Fibroblast of lung (primary cell): Measurements from ENCODE around the gene MPND. TPM values are rescaled to one million over a fixed set of nuclear protein-coding genes. Genes with fewer than 3 reads are reported as not detected.

ENCODE experiments used
- DNase-seq, 2 donors: peaks; one replicate each; pipeline versions ENCODE4 v3.0.0 to v3.0.0-alpha.2; 2010; ENCODE audit warnings: low read depth in 2 of 2
- H2AFZ ChIP-seq: 2 replicates; pipeline ENCODE4 v1.5.1; 2012; ENCODE audit warnings: low read length, control low read depth, inconsistent platforms
- H3K27ac ChIP-seq: 2 replicates; pipeline ENCODE4 v1.5.1; 2011; ENCODE audit warnings: low read length, control low read depth; ENCODE audit not compliant: insufficient read depth
- H3K27me3 ChIP-seq: 2 replicates; pipeline ENCODE4 v1.5.1; 2011; ENCODE audit warnings: mild to moderate bottlenecking, low read length; ENCODE audit not compliant: control insufficient read depth, insufficient read depth
- H3K36me3 ChIP-seq: 2 replicates; pipeline ENCODE4 v1.5.1; 2011; ENCODE audit warnings: low read length; ENCODE audit not compliant: control insufficient read depth, insufficient read depth
- H3K4me1 ChIP-seq: 2 replicates; pipeline ENCODE4 v1.5.1; 2011; ENCODE audit warnings: low read length; ENCODE audit not compliant: control insufficient read depth, insufficient read depth; ENCODE audit errors: extremely low read depth
- H3K4me2 ChIP-seq: 2 replicates; pipeline ENCODE4 v1.5.1; 2011; ENCODE audit warnings: low read length, control low read depth; ENCODE audit not compliant: insufficient read depth; ENCODE audit errors: extremely low read depth
- H3K4me3 ChIP-seq, 4 experiments: fragments of 200-600 bp in 1 of 4; sonication (generic) in 1 of 4; replicated peaks in 1 of 4; 2 replicates each; pipeline ENCODE4 v1.5.1; 2011 to 2016; ENCODE audit warnings: low read length in 4 of 4, low read depth in 3 of 4, mild to moderate bottlenecking in 3 of 4, control low read depth in 2 of 4, inconsistent platforms in 1 of 4, mixed read lengths in 1 of 4; ENCODE audit not compliant: insufficient read depth in 1 of 4; ENCODE audit errors: control extremely low read depth in 1 of 4
- H3K79me2 ChIP-seq: 2 replicates; pipeline ENCODE4 v1.5.1; 2012; ENCODE audit warnings: mild to moderate bottlenecking, low read length, inconsistent platforms; ENCODE audit not compliant: control insufficient read depth, insufficient read depth
- H3K9ac ChIP-seq: 2 replicates; pipeline ENCODE4 v1.5.1; 2011; ENCODE audit warnings: mild to moderate bottlenecking, low read length, control low read depth; ENCODE audit not compliant: insufficient read depth
- H3K9me3 ChIP-seq: 2 replicates; pipeline ENCODE4 v1.5.1; 2012; ENCODE audit warnings: low read depth, low read length; ENCODE audit not compliant: control insufficient read depth, insufficient read depth
- H4K20me1 ChIP-seq: 2 replicates; pipeline ENCODE4 v1.5.1; 2011; ENCODE audit warnings: low read length; ENCODE audit not compliant: control insufficient read depth, insufficient read depth; ENCODE audit errors: extremely low read depth
- EZH2 ChIP-seq: IDR thresholded peaks from 2 replicates; pipeline ENCODE4 v1.5.1; 2012; ENCODE audit warnings: low read length, control low read depth, mild to moderate bottlenecking; ENCODE audit errors: missing control alignments
- polyA plus RNA-seq, 2 donors: library from polyadenylated mRNA; depleted of rRNA in 1 of 2; stranded (reverse) in 1 of 2; unstranded in 1 of 2; fragments of >200 nt; gene quantifications; 2 replicates each; pipeline ENCODE4 v1.2.1, GENCODE V29; 2011 to 2012; ENCODE audit warnings: missing spikeins in 1 of 2
- total RNA-seq: library from RNA; depleted of rRNA; stranded (reverse); fragments of >200 nt; gene quantifications from 2 replicates; pipeline ENCODE4 v1.2.1, GENCODE V29; 2014
- TF ChIP-seq, protein P1 (sequence below), 2 donors: IDR thresholded peaks in 1 of 2; conservative IDR thresholded peaks in 1 of 2; 1 replicate in 1 of 2; 2 replicates in 1 of 2; pipeline ENCODE4 v1.5.1; 2011 to 2012; ENCODE audit warnings: low read length in 2 of 2, control low read depth in 1 of 2, inconsistent platforms in 1 of 2, low read depth in 1 of 2, mild to moderate bottlenecking in 1 of 2

Gene MPND
- total and polyA plus RNA-seq, 2 donors (not counting 1 experiment from before 2014, with no cell fraction given): 2.7 to 7.1 TPM

GRCh38 chr19:4322942-4323665, 20.3 kb upstream of the MPND start:
- no peaks in the 10 kb centered on the region for H3K79me2 ChIP-seq
- H3K4me2 ChIP-seq: no peak overlapping the region
- H3K9ac ChIP-seq: no peak overlapping the region
- H2AFZ ChIP-seq: no peak overlapping the region
- H3K27me3 ChIP-seq: peaks cover 3% of the 10 kb centered on the region
- no peaks in the 10 kb centered on the region for H3K4me1 ChIP-seq
- no peaks in the 10 kb centered on the region for H3K36me3 ChIP-seq
- no peak overlapping the region for H3K27ac ChIP-seq
- no peaks in the 10 kb centered on the region for H3K9me3 ChIP-seq
- DNase-seq: no peak
- TF ChIP-seq, protein P1, sequence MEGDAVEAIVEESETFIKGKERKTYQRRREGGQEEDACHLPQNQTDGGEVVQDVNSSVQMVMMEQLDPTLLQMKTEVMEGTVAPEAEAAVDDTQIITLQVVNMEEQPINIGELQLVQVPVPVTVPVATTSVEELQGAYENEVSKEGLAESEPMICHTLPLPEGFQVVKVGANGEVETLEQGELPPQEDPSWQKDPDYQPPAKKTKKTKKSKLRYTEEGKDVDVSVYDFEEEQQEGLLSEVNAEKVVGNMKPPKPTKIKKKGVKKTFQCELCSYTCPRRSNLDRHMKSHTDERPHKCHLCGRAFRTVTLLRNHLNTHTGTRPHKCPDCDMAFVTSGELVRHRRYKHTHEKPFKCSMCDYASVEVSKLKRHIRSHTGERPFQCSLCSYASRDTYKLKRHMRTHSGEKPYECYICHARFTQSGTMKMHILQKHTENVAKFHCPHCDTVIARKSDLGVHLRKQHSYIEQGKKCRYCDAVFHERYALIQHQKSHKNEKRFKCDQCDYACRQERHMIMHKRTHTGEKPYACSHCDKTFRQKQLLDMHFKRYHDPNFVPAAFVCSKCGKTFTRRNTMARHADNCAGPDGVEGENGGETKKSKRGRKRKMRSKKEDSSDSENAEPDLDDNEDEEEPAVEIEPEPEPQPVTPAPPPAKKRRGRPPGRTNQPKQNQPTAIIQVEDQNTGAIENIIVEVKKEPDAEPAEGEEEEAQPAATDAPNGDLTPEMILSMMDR (conservative IDR thresholded peaks at IDR 0.05 in 1 of 2, IDR thresholded peaks at IDR 0.05 in 1 of 2; ENCODE audit: low read depth in 1 of 2, low read length in 2 of 2): no peak
- no peak for TF ChIP-seq EZH2
- H4K20me1 ChIP-seq: no peaks in the 10 kb centered on the region
- no peak overlapping the region for H3K4me3 ChIP-seq

DNA sequence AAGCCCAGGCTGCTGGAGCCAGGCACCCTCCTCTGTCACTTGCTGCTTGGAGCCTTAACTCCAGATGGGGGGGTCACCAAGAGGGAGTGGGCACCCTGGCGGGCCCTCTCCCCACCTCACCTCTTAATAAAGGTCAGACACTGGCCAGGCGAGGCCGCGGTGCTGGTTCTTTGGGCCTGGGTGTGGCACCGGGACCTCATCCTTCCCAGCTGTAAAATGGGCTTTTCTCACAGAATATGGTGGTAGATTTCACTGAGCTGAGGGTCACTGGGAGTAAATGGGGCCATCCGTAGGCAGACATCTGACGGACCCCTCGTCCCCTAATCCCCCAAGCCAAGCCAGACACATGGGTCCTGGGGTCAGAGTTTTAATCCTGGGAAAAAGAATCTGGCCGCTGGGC, 19.7 kb upstream of the MPND start:
- no peak for DNase-seq
- Histone ChIP-seq H3K27ac (no peak overlapping the region), H3K4me3 (no peak overlapping the region), H3K36me3 (no peaks in the 10 kb centered on the region), H3K27me3 (peaks cover 3% of the 10 kb centered on the region), H3K4me2 (no peak overlapping the region), H3K9me3 (no peaks in the 10 kb centered on the region), H3K79me2 (no peaks in the 10 kb centered on the region), H3K9ac (no peak overlapping the region), H4K20me1 (no peaks in the 10 kb centered on the region), H3K4me1 (no peaks in the 10 kb centered on the region), H2AFZ (no peak overlapping the region)
- TF ChIP-seq, protein P1 (conservative IDR thresholded peaks at IDR 0.05 in 1 of 2, IDR thresholded peaks at IDR 0.05 in 1 of 2; ENCODE audit: low read depth in 1 of 2, low read length in 2 of 2): no peak
- TF ChIP-seq EZH2: no peak

DNA sequence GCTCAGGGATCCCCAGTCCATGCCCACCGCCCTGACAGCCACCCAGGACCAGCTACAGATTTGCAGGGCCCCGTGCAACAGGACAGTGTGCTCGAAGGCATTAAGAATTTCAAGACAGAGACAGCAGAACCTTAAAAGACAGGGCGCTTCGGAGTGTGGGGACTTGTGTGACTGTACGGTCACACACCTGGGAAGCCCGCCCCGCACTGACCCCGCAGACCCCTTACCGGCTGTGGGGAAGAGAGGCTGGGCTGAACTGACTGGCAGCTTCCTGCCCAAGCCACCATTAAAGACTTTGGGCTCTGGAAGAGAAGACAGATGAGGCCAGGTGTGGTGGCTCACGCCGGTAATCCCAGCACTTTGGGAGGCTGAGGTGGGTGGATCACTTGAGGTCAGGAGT, 19.1 kb upstream of the MPND start:
- no peak for DNase-seq
- H3K4me3 ChIP-seq: no peak overlapping the region
- H3K4me2 ChIP-seq: no peak overlapping the region
- no peaks in the 10 kb centered on the region for H3K4me1 ChIP-seq
- H3K27me3 ChIP-seq: peaks cover 3% of the 10 kb centered on the region
- H3K9me3 ChIP-seq: no peaks in the 10 kb centered on the region
- no peak overlapping the region for H3K9ac ChIP-seq
- TF ChIP-seq, protein P1 (conservative IDR thresholded peaks at IDR 0.05 in 1 of 2, IDR thresholded peaks at IDR 0.05 in 1 of 2; ENCODE audit: low read depth in 1 of 2, low read length in 2 of 2): no peak
- no peak for TF ChIP-seq EZH2
- no peaks in the 10 kb centered on the region for H4K20me1 ChIP-seq
- no peak overlapping the region for H2AFZ ChIP-seq
- H3K36me3 ChIP-seq: no peaks in the 10 kb centered on the region
- H3K27ac ChIP-seq: no peak overlapping the region
- no peaks in the 10 kb centered on the region for H3K79me2 ChIP-seq
